WTC11 (cell line): ENCODE results near the gene SGSM2. TPM values are rescaled to one million over a fixed set of nuclear protein-coding genes. Genes with fewer than 3 reads are reported as not detected.

Experiments used
- AR ChIP-seq: fragments of 250-450 bp; sonication (Bioruptor Pico); IDR thresholded peaks from 2 replicates; pipeline ENCODE4 v1.9.0; 2021; ENCODE audit warnings: mild to moderate bottlenecking
- ATF6 ChIP-seq: sonication (generic); formaldehyde crosslinking; IDR thresholded peaks from 2 replicates; pipeline ENCODE4 v1.8.1; 2023; ENCODE audit warnings: mild to moderate bottlenecking, missing genetic modification reagents
- E2F1 ChIP-seq: sonication (generic); formaldehyde crosslinking; IDR thresholded peaks from 2 replicates; pipeline ENCODE4 v1.8.0; 2022; ENCODE audit warnings: mild to moderate bottlenecking, missing genetic modification reagents
- EMX1 ChIP-seq: fragments of 250-450 bp; sonication (Bioruptor Pico); IDR thresholded peaks from 2 replicates; pipeline ENCODE4 v1.8.0; 2021; ENCODE audit warnings: mild to moderate bottlenecking
- FOXK1 ChIP-seq: sonication (generic); formaldehyde crosslinking; IDR thresholded peaks from 2 replicates; pipeline ENCODE4 v1.8.0; 2022; ENCODE audit warnings: mild to moderate bottlenecking, moderate library complexity, missing genetic modification reagents
- MLX ChIP-seq: sonication (generic); formaldehyde crosslinking; IDR thresholded peaks from 2 replicates; pipeline ENCODE4 v1.8.1; 2023; ENCODE audit warnings: mild to moderate bottlenecking, missing genetic modification reagents, moderate library complexity
- NR1H2 ChIP-seq: sonication (generic); formaldehyde crosslinking; IDR thresholded peaks from 2 replicates; pipeline ENCODE4 v1.9.0; 2021; ENCODE audit warnings: mild to moderate bottlenecking, moderate library complexity, missing genetic modification reagents
- NR3C1 ChIP-seq: sonication (generic); formaldehyde crosslinking; conservative IDR thresholded peaks from 2 replicates; pipeline ENCODE4 v1.8.1; 2023; ENCODE audit warnings: low read depth, mild to moderate bottlenecking, missing genetic modification reagents
- RORB ChIP-seq: fragments of 250-450 bp; sonication (Bioruptor Pico); IDR thresholded peaks from 2 replicates; pipeline ENCODE4 v1.9.0; 2021; ENCODE audit warnings: mild to moderate bottlenecking
- SOX15 ChIP-seq: fragments of 250-450 bp; sonication (Bioruptor Pico); IDR thresholded peaks from 2 replicates; pipeline ENCODE4 v1.9.0; 2021; ENCODE audit warnings: mild to moderate bottlenecking
- ZNF138 ChIP-seq: sonication (generic); formaldehyde crosslinking; conservative IDR thresholded peaks from 2 replicates; pipeline ENCODE4 v1.8.1; 2022; ENCODE audit warnings: mild to moderate bottlenecking, moderate library complexity, missing genetic modification reagents
- total RNA-seq: library from RNA; stranded (reverse); gene quantifications from 3 replicates; pipeline ENCODE4 v1.2.3, GENCODE V29; 2021
- TF ChIP-seq, protein P1 (sequence below): sonication (generic); formaldehyde crosslinking; IDR thresholded peaks from 2 replicates; pipeline ENCODE4 v1.8.0; 2022; ENCODE audit warnings: missing genetic modification reagents
- TF ChIP-seq, protein P2 (sequence below): fragments of 250-450 bp; sonication (Bioruptor Pico); IDR thresholded peaks from 2 replicates; pipeline ENCODE4 v1.9.0; 2021; ENCODE audit warnings: mild to moderate bottlenecking
- TF ChIP-seq, protein P3 (sequence below): sonication (generic); formaldehyde crosslinking; IDR thresholded peaks from 2 replicates; pipeline ENCODE4 v1.8.1; 2023; ENCODE audit warnings: mild to moderate bottlenecking, missing genetic modification reagents, borderline replicate concordance
- TF ChIP-seq, protein P4 (sequence below): sonication (generic); formaldehyde crosslinking; IDR thresholded peaks from 2 replicates; pipeline ENCODE4 v1.8.1; 2022; ENCODE audit warnings: missing genetic modification reagents, borderline replicate concordance
- TF ChIP-seq, protein P5 (sequence below): sonication (generic); formaldehyde crosslinking; IDR thresholded peaks from 2 replicates; pipeline ENCODE4 v1.8.1; 2022; ENCODE audit warnings: mild to moderate bottlenecking, moderate library complexity, missing genetic modification reagents
- TF ChIP-seq, protein P6 (sequence below): fragments of 250-450 bp; sonication (Bioruptor Pico); IDR thresholded peaks from 2 replicates; pipeline ENCODE4 v2.1.2; 2022; ENCODE audit warnings: mild to moderate bottlenecking, moderate library complexity

SGSM2 gene
- total RNA-seq, 1 experiment from 2014 or later, result 50.3 TPM

DNA sequence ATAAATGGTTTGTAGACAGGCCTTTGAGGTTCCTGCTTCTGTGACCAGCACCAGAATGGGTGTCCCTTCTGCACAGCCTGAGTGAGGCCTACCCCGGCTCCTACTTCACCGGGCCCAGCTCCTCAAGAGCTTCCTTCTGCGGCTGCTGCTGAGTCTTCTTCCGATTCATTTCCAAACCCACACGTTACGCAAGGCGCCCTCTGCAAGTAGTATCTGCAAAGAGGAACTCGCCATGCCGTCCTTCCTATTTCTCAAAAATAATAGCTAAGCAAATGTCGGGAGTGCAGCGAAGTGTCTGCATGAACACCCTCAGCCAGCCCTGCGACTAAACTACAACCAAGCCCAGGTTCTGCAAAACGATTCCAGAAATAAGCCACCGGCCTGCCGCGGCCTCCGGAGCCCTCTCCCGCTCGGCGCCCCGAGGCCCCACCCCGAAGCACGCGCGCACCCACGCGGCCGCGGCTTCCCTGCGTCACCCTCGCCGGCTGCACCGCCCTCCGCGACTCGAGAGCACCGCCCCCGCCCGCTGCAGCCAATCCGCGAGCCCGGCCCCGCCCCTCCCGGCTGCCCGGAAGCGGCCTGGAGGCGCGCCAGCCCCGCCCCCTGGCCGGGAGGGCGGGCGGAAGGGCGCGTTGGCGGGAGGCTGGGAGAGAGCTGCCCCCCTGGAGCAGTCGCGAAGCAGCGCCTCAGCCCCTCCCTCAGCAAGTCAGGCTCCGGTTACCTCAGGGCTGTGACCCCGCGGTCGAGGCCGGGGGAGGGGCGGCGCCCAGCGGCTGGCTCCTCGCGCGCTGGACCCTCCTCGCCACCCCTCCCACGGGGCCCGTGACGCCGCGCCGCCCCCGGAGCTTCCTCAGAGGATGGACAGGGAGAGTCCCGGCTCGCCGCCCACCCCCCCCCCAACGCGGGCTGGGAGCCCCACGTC is 55.2 kb downstream of the SGSM2 start (continued):
- TF ChIP-seq MLX (CRISPR knock-in tag) (no peak), SOX15 (CRISPR knock-in tag) (no peak), NR1H2 (CRISPR knock-in tag) (no peak), ATF6 (no peak), FOXK1 (peak; percentile 51; the same call in 1 of the 2 replicates), ZNF138 (CRISPR knock-in tag) (no peak), E2F1 (no peak), RORB (CRISPR knock-in tag) (no peak), NR3C1 (CRISPR knock-in tag) (no peak), EMX1 (CRISPR knock-in tag) (no peak), AR (no peak)
- TF ChIP-seq, protein P1, sequence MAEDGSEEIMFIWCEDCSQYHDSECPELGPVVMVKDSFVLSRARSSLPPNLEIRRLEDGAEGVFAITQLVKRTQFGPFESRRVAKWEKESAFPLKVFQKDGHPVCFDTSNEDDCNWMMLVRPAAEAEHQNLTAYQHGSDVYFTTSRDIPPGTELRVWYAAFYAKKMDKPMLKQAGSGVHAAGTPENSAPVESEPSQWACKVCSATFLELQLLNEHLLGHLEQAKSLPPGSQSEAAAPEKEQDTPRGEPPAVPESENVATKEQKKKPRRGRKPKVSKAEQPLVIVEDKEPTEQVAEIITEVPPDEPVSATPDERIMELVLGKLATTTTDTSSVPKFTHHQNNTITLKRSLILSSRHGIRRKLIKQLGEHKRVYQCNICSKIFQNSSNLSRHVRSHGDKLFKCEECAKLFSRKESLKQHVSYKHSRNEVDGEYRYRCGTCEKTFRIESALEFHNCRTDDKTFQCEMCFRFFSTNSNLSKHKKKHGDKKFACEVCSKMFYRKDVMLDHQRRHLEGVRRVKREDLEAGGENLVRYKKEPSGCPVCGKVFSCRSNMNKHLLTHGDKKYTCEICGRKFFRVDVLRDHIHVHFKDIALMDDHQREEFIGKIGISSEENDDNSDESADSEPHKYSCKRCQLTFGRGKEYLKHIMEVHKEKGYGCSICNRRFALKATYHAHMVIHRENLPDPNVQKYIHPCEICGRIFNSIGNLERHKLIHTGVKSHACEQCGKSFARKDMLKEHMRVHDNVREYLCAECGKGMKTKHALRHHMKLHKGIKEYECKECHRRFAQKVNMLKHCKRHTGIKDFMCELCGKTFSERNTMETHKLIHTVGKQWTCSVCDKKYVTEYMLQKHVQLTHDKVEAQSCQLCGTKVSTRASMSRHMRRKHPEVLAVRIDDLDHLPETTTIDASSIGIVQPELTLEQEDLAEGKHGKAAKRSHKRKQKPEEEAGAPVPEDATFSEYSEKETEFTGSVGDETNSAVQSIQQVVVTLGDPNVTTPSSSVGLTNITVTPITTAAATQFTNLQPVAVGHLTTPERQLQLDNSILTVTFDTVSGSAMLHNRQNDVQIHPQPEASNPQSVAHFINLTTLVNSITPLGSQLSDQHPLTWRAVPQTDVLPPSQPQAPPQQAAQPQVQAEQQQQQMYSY (CRISPR knock-in tag), result no peak
- TF ChIP-seq, protein P2, sequence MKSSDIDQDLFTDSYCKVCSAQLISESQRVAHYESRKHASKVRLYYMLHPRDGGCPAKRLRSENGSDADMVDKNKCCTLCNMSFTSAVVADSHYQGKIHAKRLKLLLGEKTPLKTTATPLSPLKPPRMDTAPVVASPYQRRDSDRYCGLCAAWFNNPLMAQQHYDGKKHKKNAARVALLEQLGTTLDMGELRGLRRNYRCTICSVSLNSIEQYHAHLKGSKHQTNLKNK (CRISPR knock-in tag), result no peak
- TF ChIP-seq, protein P3, sequence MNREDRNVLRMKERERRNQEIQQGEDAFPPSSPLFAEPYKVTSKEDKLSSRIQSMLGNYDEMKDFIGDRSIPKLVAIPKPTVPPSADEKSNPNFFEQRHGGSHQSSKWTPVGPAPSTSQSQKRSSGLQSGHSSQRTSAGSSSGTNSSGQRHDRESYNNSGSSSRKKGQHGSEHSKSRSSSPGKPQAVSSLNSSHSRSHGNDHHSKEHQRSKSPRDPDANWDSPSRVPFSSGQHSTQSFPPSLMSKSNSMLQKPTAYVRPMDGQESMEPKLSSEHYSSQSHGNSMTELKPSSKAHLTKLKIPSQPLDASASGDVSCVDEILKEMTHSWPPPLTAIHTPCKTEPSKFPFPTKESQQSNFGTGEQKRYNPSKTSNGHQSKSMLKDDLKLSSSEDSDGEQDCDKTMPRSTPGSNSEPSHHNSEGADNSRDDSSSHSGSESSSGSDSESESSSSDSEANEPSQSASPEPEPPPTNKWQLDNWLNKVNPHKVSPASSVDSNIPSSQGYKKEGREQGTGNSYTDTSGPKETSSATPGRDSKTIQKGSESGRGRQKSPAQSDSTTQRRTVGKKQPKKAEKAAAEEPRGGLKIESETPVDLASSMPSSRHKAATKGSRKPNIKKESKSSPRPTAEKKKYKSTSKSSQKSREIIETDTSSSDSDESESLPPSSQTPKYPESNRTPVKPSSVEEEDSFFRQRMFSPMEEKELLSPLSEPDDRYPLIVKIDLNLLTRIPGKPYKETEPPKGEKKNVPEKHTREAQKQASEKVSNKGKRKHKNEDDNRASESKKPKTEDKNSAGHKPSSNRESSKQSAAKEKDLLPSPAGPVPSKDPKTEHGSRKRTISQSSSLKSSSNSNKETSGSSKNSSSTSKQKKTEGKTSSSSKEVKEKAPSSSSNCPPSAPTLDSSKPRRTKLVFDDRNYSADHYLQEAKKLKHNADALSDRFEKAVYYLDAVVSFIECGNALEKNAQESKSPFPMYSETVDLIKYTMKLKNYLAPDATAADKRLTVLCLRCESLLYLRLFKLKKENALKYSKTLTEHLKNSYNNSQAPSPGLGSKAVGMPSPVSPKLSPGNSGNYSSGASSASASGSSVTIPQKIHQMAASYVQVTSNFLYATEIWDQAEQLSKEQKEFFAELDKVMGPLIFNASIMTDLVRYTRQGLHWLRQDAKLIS, result no peak
- TF ChIP-seq, protein P4, sequence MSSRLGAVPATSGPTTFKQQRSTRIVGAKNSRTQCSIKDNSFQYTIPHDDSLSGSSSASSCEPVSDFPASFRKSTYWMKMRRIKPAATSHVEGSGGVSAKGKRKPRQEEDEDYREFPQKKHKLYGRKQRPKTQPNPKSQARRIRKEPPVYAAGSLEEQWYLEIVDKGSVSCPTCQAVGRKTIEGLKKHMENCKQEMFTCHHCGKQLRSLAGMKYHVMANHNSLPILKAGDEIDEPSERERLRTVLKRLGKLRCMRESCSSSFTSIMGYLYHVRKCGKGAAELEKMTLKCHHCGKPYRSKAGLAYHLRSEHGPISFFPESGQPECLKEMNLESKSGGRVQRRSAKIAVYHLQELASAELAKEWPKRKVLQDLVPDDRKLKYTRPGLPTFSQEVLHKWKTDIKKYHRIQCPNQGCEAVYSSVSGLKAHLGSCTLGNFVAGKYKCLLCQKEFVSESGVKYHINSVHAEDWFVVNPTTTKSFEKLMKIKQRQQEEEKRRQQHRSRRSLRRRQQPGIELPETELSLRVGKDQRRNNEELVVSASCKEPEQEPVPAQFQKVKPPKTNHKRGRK (CRISPR knock-in tag), result no peak
- TF ChIP-seq, protein P5, sequence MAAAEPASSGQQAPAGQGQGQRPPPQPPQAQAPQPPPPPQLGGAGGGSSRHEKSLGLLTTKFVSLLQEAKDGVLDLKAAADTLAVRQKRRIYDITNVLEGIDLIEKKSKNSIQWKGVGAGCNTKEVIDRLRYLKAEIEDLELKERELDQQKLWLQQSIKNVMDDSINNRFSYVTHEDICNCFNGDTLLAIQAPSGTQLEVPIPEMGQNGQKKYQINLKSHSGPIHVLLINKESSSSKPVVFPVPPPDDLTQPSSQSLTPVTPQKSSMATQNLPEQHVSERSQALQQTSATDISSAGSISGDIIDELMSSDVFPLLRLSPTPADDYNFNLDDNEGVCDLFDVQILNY (CRISPR knock-in tag), result no peak; the same call in 1 of the 2 replicates
- TF ChIP-seq, protein P6, sequence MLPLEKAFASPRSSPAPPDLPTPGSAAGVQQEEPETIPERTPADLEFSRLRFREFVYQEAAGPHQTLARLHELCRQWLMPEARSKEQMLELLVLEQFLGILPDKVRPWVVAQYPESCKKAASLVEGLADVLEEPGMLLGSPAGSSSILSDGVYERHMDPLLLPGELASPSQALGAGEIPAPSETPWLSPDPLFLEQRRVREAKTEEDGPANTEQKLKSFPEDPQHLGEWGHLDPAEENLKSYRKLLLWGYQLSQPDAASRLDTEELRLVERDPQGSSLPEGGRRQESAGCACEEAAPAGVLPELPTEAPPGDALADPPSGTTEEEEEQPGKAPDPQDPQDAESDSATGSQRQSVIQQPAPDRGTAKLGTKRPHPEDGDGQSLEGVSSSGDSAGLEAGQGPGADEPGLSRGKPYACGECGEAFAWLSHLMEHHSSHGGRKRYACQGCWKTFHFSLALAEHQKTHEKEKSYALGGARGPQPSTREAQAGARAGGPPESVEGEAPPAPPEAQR (CRISPR knock-in tag), result no peak
